HEK293 (cell line): ENCODE data around the gene PDE12.

Source experiments
- HIC1 ChIP-seq: fragments of 450-650 bp; formaldehyde crosslinking; IDR thresholded peaks from 2 replicates; pipeline ENCODE4 v1.5.1; 2016; ENCODE audit warnings: missing biosample characterization, missing genetic modification characterization
- HOXC10 ChIP-seq: sonication (generic); formaldehyde crosslinking; IDR thresholded peaks from 2 replicates; pipeline ENCODE4 v1.8.1; 2023; ENCODE audit warnings: mild to moderate bottlenecking, missing genetic modification reagents
- KLF7 ChIP-seq: fragments of 450-650 bp; formaldehyde crosslinking; IDR thresholded peaks from 2 replicates; pipeline ENCODE4 v1.5.1; 2016; ENCODE audit warnings: missing biosample characterization, missing genetic modification characterization, borderline replicate concordance
- PRDM10 ChIP-seq: fragments of 450-650 bp; formaldehyde crosslinking; IDR thresholded peaks from 2 replicates; pipeline ENCODE4 v1.5.1; 2016; ENCODE audit warnings: missing biosample characterization, missing genetic modification characterization
- RBAK ChIP-seq: fragments of 450-650 bp; formaldehyde crosslinking; IDR thresholded peaks from 2 replicates; pipeline ENCODE4 v1.5.1; 2016; ENCODE audit warnings: missing biosample characterization, missing genetic modification characterization
- ZBTB10 ChIP-seq: fragments of 450-650 bp; formaldehyde crosslinking; IDR thresholded peaks from 2 replicates; pipeline ENCODE4 v1.5.1; 2016; ENCODE audit warnings: missing biosample characterization, missing genetic modification characterization
- ZBTB11 ChIP-seq: fragments of 450-650 bp; formaldehyde crosslinking; conservative IDR thresholded peaks from 2 replicates; pipeline ENCODE4 v1.5.1; 2016; ENCODE audit warnings: low read depth, missing biosample characterization, missing genetic modification characterization
- ZBTB20 ChIP-seq: fragments of 450-650 bp; formaldehyde crosslinking; IDR thresholded peaks from 2 replicates; pipeline ENCODE4 v1.5.1; 2016; ENCODE audit warnings: missing biosample characterization, missing genetic modification characterization
- ZBTB48 ChIP-seq: fragments of 450-650 bp; formaldehyde crosslinking; IDR thresholded peaks from 2 replicates; pipeline ENCODE4 v1.5.1; 2016; ENCODE audit warnings: missing biosample characterization, missing genetic modification characterization
- ZFP41 ChIP-seq: fragments of 450-650 bp; formaldehyde crosslinking; IDR thresholded peaks from 2 replicates; pipeline ENCODE4 v1.5.1; 2016; ENCODE audit warnings: missing biosample characterization, missing genetic modification characterization, borderline replicate concordance
- ZFP69B ChIP-seq: fragments of 450-650 bp; formaldehyde crosslinking; IDR thresholded peaks from 2 replicates; pipeline ENCODE4 v1.5.1; 2016; ENCODE audit warnings: missing biosample characterization, missing genetic modification characterization
- ZNF121 ChIP-seq: fragments of 450-650 bp; formaldehyde crosslinking; IDR thresholded peaks from 2 replicates; pipeline ENCODE4 v1.5.1; 2016; ENCODE audit warnings: missing biosample characterization, missing genetic modification characterization
- ZNF221 ChIP-seq: fragments of 450-650 bp; formaldehyde crosslinking; IDR thresholded peaks from 2 replicates; pipeline ENCODE4 v1.5.1; 2017; ENCODE audit warnings: missing biosample characterization, missing genetic modification characterization, borderline replicate concordance
- ZNF274 ChIP-seq, 2 experiments: fragments of 200-500 bp in 1 of 2; fragments of 450-650 bp in 1 of 2; sonication (Bioruptor generic) in 1 of 2; formaldehyde crosslinking in 1 of 2; IDR thresholded peaks; 2 replicates each; pipeline versions ENCODE4 v1.5.1 to v1.6.1; 2014 to 2016; ENCODE audit warnings: borderline replicate concordance in 1 of 2, inconsistent platforms in 1 of 2, low read length in 1 of 2, missing biosample characterization in 1 of 2, missing genetic modification characterization in 1 of 2
- ZNF280C ChIP-seq: fragments of 450-650 bp; formaldehyde crosslinking; IDR thresholded peaks from 2 replicates; pipeline ENCODE4 v1.5.1; 2016; ENCODE audit warnings: missing biosample characterization, missing genetic modification characterization
- ZNF354C ChIP-seq: fragments of 450-650 bp; formaldehyde crosslinking; IDR thresholded peaks from 2 replicates; pipeline ENCODE4 v1.5.1; 2016; ENCODE audit warnings: missing biosample characterization, missing genetic modification characterization, low read depth, borderline replicate concordance
- ZNF362 ChIP-seq: fragments of 450-650 bp; formaldehyde crosslinking; IDR thresholded peaks from 2 replicates; pipeline ENCODE4 v1.5.1; 2016; ENCODE audit warnings: missing biosample characterization, missing genetic modification characterization
- ZNF488 ChIP-seq: fragments of 450-650 bp; formaldehyde crosslinking; IDR thresholded peaks from 2 replicates; pipeline ENCODE4 v1.5.1; 2016; ENCODE audit warnings: missing biosample characterization, missing genetic modification characterization
- ZNF510 ChIP-seq: fragments of 450-650 bp; formaldehyde crosslinking; IDR thresholded peaks from 2 replicates; pipeline ENCODE4 v1.5.1; 2018; ENCODE audit warnings: mild to moderate bottlenecking, missing genetic modification characterization, missing biosample characterization; ENCODE audit not compliant: insufficient replicate concordance
- ZNF600 ChIP-seq: fragments of 450-650 bp; formaldehyde crosslinking; IDR thresholded peaks from 2 replicates; pipeline ENCODE4 v1.5.1; 2016; ENCODE audit warnings: missing biosample characterization, missing genetic modification characterization
- ZNF791 ChIP-seq: fragments of 450-650 bp; formaldehyde crosslinking; IDR thresholded peaks from 2 replicates; pipeline ENCODE4 v1.5.1; 2016; ENCODE audit warnings: missing biosample characterization, missing genetic modification characterization

Gene PDE12

DNA sequence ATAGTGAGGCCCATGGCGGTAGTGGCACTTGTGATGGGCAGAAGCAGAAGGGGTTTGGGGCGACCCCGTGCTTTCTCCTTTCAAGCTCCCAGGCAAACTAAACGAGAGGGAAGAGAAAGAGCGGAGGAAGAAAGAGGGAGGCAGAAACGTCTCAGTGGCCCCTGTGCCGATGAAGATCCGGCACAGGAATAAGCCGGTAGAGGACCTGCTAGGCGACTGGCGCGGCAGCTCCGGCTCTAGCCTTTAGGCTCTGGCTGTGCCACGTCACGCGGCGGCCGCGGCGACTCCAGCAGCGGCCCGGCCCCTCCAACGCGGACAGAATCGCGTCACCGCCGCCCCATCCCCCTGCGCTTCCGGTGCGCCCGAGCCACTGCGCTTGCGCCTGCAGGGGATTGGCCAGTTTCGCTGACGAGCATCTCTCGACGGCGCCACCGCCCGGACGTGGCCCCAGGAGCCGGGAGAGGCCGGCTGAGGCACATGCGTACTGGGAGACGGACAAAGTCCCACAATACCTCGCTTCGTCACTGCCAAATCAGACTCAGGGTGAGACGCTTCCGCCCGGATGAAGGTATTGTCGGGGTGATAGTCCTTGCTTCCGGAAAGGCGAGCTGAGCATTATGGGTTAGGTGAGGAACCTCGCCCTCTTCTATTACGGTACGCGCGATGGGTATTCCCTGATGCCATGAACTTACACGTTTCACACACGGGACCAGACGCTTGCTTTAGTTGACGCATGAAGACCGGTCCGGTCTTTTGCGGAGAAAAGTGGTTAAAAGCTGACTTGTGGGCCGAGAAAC, 41.3 kb downstream of the PDE12 start, which contains the start of gene ARF4 (continued):
- no peak for TF ChIP-seq ZNF488 (tag by site-specific recombination)
- no peak for TF ChIP-seq ZNF221 (tag by site-specific recombination)
- peak; percentile 54 for TF ChIP-seq PRDM10 (tag by site-specific recombination)
- TF ChIP-seq ZFP69B (tag by site-specific recombination) = 0 out of 2 replicates have a peak, but pooled peaks have one; percentile 7
- 0 out of 2 replicates have a peak, but pooled peaks have one; percentile 49 for TF ChIP-seq KLF7
- no peak for TF ChIP-seq ZNF510 (tag by site-specific recombination)
- TF ChIP-seq ZNF600 = no peak; the same call in 1 of the 2 replicates
- no peak for TF ChIP-seq ZNF280C (tag by site-specific recombination)
- TF ChIP-seq ZBTB10 = peak; percentile 62; the same call in 1 of the 2 replicates
- no peak for TF ChIP-seq RBAK (tag by site-specific recombination)
- TF ChIP-seq ZNF274 (IDR thresholded peaks at IDR 0.05; ENCODE audit: low read length) = no peak
- no peak for TF ChIP-seq ZNF274 (tag by site-specific recombination; IDR thresholded peaks at IDR 0.05; ENCODE audit: borderline replicate concordance)
- no peak for TF ChIP-seq ZNF121
- TF ChIP-seq HOXC10 (CRISPR knock-in tag) = no peak
- TF ChIP-seq ZBTB20 (tag by site-specific recombination) = peak; percentile 64
- TF ChIP-seq ZNF791 (tag by site-specific recombination) = no peak
- no peak for TF ChIP-seq ZBTB48 (tag by site-specific recombination)
- TF ChIP-seq HIC1 (tag by site-specific recombination) = no peak
- no peak for TF ChIP-seq ZNF354C (tag by site-specific recombination)
- TF ChIP-seq ZBTB11 (tag by site-specific recombination) = peak; percentile 89
- TF ChIP-seq ZNF362 = no peak
- TF ChIP-seq ZFP41 (tag by site-specific recombination) = no peak
